Ishikawa (cell line): Measurements from ENCODE around the gene DAGLA.

Experiments used
- CEBPB ChIP-seq: IDR thresholded peaks from 2 replicates; pipeline ENCODE4 v1.6.1; 2012
- CREB1 ChIP-seq: IDR thresholded peaks from 2 replicates; pipeline ENCODE4 v1.6.1; 2012; ENCODE audit warnings: low read depth
- EGR1 ChIP-seq: IDR thresholded peaks from 2 replicates; pipeline ENCODE4 v1.6.1; 2012
- EP300 ChIP-seq: IDR thresholded peaks from 2 replicates; pipeline ENCODE4 v1.6.1; 2012; ENCODE audit warnings: borderline replicate concordance
- FOXM1 ChIP-seq: IDR thresholded peaks from 2 replicates; pipeline ENCODE4 v1.6.1; 2012; ENCODE audit warnings: low read depth, borderline replicate concordance
- MAX ChIP-seq: IDR thresholded peaks from 2 replicates; pipeline ENCODE4 v1.6.1; 2012
- NFIC ChIP-seq: IDR thresholded peaks from 2 replicates; pipeline ENCODE4 v1.6.1; 2012
- RAD21 ChIP-seq: IDR thresholded peaks from 2 replicates; pipeline ENCODE4 v1.6.1; 2012; ENCODE audit warnings: low read depth
- REST ChIP-seq: IDR thresholded peaks from 2 replicates; pipeline ENCODE4 v1.6.1; 2012; ENCODE audit warnings: low read depth, mild to moderate bottlenecking
- TAF1 ChIP-seq: IDR thresholded peaks from 2 replicates; pipeline ENCODE4 v1.6.1; 2012; ENCODE audit warnings: low read depth, mild to moderate bottlenecking
- TCF12 ChIP-seq: IDR thresholded peaks from 2 replicates; pipeline ENCODE4 v1.6.1; 2012; ENCODE audit warnings: low read depth
- TEAD4 ChIP-seq: IDR thresholded peaks from 2 replicates; pipeline ENCODE4 v1.6.1; 2012
- USF1 ChIP-seq: IDR thresholded peaks from 2 replicates; pipeline ENCODE4 v1.6.1; 2012
- YY1 ChIP-seq: IDR thresholded peaks from 2 replicates; pipeline ENCODE4 v1.6.1; 2012; ENCODE audit warnings: low read depth
- ZBTB7A ChIP-seq: IDR thresholded peaks from 2 replicates; pipeline ENCODE4 v1.6.1; 2012; ENCODE audit warnings: low read depth

Gene DAGLA

GRCh38 chr11:61754534-61755482, 74.6 kb downstream of the DAGLA start:
- TF ChIP-seq CEBPB (no peak), CREB1 (no peak), YY1 (no peak), TCF12 (no peak), MAX (no peak), EP300 (no peak), REST (no peak), FOXM1 (no peak), EGR1 (no peak), NFIC (no peak), TEAD4 (no peak), ZBTB7A (no peak), USF1 (no peak), TAF1 (no peak), RAD21 (no peak)

GRCh38 chr11:61756147-61756451, 75.9 kb downstream of the DAGLA start:
- no peak for TF ChIP-seq TEAD4
- no peak for TF ChIP-seq ZBTB7A
- TF ChIP-seq CREB1 = no peak
- no peak for TF ChIP-seq TCF12
- no peak for TF ChIP-seq TAF1
- no peak for TF ChIP-seq REST
- no peak for TF ChIP-seq EP300
- no peak for TF ChIP-seq USF1
- TF ChIP-seq RAD21 = no peak
- no peak for TF ChIP-seq YY1
- no peak for TF ChIP-seq NFIC
- TF ChIP-seq FOXM1 = no peak
- no peak for TF ChIP-seq MAX

- TF ChIP-seq REST (no peak), TCF12 (no peak), NFIC (no peak), USF1 (no peak)
Observed at GRCh38 chr11:61756452-61757212, 76.4 kb downstream of the DAGLA start.
